NB4 (cell line): Measurements from ENCODE around the gene NAA10.

ENCODE experiments used
- POLR2A ChIP-seq: IDR thresholded peaks from 2 replicates; pipeline ENCODE4 v1.6.1; 2011; ENCODE audit warnings: mild to moderate bottlenecking; ENCODE audit not compliant: insufficient read length; ENCODE audit errors: extremely low read depth
- TF ChIP-seq, protein P1 (sequence below): IDR thresholded peaks from one replicate; pipeline ENCODE4 v1.5.1; 2012; ENCODE audit warnings: low read depth, low read length
- TF ChIP-seq, protein P2 (sequence below): IDR thresholded peaks from 2 replicates; pipeline ENCODE4 v1.6.1; 2011; ENCODE audit warnings: low read depth, low read length

DNA sequence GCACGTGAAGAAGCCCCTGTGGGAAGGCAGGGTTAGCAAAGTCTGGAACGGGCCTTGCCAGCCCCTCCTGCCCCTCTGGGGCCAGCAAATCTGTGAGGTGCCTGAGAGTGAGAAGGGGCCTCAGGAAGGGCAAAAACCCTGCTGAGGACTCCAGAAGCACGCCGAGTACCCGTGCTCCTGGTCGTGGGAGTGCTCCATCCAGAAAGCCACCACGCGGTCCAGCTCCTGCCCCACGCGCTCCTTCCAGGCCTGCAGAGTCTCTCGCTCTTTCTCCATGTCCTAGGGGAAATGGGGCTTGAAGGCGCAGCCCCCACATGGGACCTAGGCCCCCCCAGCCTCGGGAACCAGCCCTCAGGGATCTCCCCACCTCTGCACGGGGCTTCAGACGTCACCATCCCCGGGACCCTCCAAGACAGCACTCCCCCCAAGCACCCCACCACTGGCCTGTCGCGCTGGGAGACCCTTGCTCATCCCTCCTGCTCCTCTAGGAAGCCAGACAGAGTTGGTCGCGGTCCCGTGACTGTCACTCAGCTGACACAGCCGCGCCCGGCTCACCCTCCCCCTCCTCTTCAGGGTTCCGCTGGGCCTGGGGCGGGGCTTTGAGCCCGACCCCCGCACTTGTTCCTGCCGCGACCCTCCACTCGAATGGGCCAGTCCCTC is 9.4 kb upstream of the NAA10 start, which contains the start of gene RENBP:
- TF ChIP-seq, protein P1, sequence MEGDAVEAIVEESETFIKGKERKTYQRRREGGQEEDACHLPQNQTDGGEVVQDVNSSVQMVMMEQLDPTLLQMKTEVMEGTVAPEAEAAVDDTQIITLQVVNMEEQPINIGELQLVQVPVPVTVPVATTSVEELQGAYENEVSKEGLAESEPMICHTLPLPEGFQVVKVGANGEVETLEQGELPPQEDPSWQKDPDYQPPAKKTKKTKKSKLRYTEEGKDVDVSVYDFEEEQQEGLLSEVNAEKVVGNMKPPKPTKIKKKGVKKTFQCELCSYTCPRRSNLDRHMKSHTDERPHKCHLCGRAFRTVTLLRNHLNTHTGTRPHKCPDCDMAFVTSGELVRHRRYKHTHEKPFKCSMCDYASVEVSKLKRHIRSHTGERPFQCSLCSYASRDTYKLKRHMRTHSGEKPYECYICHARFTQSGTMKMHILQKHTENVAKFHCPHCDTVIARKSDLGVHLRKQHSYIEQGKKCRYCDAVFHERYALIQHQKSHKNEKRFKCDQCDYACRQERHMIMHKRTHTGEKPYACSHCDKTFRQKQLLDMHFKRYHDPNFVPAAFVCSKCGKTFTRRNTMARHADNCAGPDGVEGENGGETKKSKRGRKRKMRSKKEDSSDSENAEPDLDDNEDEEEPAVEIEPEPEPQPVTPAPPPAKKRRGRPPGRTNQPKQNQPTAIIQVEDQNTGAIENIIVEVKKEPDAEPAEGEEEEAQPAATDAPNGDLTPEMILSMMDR, result no peak
- TF ChIP-seq, protein P2, sequence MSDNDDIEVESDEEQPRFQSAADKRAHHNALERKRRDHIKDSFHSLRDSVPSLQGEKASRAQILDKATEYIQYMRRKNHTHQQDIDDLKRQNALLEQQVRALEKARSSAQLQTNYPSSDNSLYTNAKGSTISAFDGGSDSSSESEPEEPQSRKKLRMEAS, result no peak
- no peak for TF ChIP-seq POLR2A
